ENCODE measurements around the gene CPED1.

Gene CPED1

GRCh38 chr7:120991161-120991560 lies 2.6 kb downstream of the CPED1 start:
- TF ChIP-seq, protein P1, sequence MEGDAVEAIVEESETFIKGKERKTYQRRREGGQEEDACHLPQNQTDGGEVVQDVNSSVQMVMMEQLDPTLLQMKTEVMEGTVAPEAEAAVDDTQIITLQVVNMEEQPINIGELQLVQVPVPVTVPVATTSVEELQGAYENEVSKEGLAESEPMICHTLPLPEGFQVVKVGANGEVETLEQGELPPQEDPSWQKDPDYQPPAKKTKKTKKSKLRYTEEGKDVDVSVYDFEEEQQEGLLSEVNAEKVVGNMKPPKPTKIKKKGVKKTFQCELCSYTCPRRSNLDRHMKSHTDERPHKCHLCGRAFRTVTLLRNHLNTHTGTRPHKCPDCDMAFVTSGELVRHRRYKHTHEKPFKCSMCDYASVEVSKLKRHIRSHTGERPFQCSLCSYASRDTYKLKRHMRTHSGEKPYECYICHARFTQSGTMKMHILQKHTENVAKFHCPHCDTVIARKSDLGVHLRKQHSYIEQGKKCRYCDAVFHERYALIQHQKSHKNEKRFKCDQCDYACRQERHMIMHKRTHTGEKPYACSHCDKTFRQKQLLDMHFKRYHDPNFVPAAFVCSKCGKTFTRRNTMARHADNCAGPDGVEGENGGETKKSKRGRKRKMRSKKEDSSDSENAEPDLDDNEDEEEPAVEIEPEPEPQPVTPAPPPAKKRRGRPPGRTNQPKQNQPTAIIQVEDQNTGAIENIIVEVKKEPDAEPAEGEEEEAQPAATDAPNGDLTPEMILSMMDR (IDR thresholded peaks at IDR 0.05; ENCODE audit: low read depth, low read length, missing control alignments), result no peak
- H3K4me3 ChIP-seq (replicated peaks; ENCODE audit: low read depth, low read length), result peak overlapping the region; percentile 66
- no peak for DNase-seq (ENCODE audit: extremely low read depth, low read depth)

DNA sequence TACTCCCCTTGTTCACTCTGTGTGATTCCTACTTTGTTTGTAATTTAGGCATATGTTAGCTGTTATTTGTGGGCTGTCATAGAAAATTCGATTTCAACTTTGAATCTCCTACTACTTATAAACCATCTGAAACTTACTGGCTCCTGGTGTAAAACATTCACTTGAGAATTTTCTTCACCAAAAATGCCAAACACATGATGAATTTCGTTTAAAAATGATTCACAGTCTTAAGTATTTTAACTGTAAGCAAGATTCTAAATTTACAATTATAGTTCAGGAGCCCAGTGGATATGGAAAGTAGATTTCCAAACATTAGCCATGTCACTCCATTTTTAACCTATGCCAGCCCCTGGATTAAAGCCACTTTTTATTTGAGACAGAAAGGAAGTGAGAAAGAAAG lies 3.1 kb downstream of the CPED1 start:
- DNase-seq (ENCODE audit: extremely low read depth, low read depth), result no peak
- peak overlapping the region; percentile 66 for H3K4me3 ChIP-seq (replicated peaks; ENCODE audit: low read depth, low read length)
- TF ChIP-seq, protein P1 (IDR thresholded peaks at IDR 0.05; ENCODE audit: low read depth, low read length, missing control alignments), result no peak

GRCh38 chr7:120992272-120992964 lies 3.9 kb downstream of the CPED1 start:
- no peak for DNase-seq (ENCODE audit: extremely low read depth, low read depth)
- peak overlapping the region; percentile 66; the same call in 1 of the 2 replicates for H3K4me3 ChIP-seq (replicated peaks; ENCODE audit: low read depth, low read length)
- TF ChIP-seq, protein P1 (IDR thresholded peaks at IDR 0.05; ENCODE audit: low read depth, low read length, missing control alignments), result no peak

- H3K4me3 ChIP-seq (replicated peaks; ENCODE audit: low read depth, low read length), result peak overlapping the region; percentile 66; the same call in 1 of the 2 replicates
- no peak for DNase-seq (ENCODE audit: extremely low read depth, low read depth)
- TF ChIP-seq, protein P1 (IDR thresholded peaks at IDR 0.05; ENCODE audit: low read depth, low read length, missing control alignments), result no peak
Measured at GRCh38 chr7:120992965-120993494, 4.5 kb downstream of the CPED1 start.

DNA sequence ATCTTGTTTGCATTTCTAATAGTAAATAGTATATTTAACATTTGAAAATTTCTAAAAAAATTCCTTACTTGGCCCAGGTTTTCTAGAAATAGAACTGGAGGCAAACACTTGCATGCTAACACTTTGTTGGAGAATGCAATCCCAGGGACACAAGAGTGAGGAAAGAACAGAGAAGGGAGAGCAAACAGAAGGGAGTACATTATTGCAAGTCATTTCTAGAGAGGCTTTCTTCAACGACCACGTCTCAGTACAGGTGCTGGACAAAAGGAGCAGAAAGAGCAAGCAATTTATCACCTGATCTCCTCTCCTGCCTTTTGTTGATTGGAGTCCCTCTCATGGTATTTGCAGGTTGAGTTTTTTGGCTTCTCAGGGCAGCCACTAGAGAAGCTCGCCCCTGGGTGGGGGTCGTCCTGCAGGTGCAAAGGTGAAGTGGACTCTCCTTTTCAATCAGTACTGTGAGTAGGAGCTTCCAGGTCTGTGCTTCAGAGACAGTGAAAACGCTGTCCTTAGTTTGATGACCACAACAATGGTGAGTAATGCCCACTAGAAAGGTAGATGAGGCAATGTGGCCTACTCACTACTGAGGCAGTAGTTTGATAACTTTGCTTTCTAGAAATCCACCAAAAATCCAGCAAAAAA lies 5.2 kb downstream of the CPED1 start:
- peak overlapping the region; percentile 6; the same call in 1 of the 2 replicates for H3K4me3 ChIP-seq (replicated peaks; ENCODE audit: low read depth, low read length)
- DNase-seq (ENCODE audit: extremely low read depth, low read depth), result no peak
- TF ChIP-seq, protein P1 (IDR thresholded peaks at IDR 0.05; ENCODE audit: low read depth, low read length, missing control alignments), result no peak

DNA sequence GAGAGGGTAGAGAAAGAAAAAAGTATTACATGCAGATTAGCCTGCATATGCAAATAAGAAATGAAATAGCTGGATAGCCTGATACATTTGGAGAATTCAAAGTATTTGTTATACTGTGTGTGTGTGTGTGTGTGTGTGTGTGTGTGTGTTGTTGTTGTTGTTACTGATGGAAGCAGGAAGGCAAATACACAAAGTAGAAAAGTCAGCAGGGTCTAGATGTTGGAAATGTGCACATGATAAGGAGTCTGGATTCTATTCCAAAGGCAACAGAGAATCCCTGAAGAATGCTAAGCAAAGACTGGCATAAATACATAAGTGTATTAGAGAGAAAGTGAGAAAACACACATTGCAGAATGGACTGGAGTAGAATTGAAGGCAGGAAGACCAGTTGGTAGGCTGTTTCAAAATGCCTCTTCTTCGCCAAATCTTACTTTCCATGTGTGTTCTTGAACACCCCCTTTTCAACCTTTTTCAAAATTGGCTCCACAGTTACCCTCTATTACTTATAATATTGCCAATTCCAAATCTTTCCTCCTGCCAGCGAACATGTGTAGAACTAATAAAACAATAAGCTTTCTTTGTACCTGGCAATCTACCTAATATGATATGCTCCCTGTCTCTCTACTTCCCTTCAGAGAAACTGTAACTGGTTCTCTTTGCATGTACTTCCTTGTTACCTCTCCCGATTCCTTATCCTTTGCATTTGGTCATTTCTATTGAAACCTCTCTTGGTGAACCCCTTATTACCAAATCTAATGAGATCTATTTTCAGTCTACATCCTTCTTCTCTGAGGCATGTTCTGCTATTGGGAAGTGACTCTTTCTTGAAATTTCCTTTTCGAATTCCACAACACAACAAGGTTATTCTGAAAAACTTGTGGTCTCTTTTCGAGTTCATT lies 6.2 kb downstream of the CPED1 start:
- no peak overlapping the region for H3K4me3 ChIP-seq (replicated peaks; ENCODE audit: low read depth, low read length)
- TF ChIP-seq, protein P1 (IDR thresholded peaks at IDR 0.05; ENCODE audit: low read depth, low read length, missing control alignments), result no peak
- DNase-seq (ENCODE audit: extremely low read depth, low read depth), result no peak

Measured in HFF-Myc (cell line).